ENCODE results near the gene RPL29.
"Not testable (repeated sequence)": the region's sequence is repeated elsewhere in the genome, so short reads cannot be mapped to it uniquely, and the experiment has no call there.

The RPL29 gene

GRCh38 chr3:51995346-51996163 lies at the start of gene RPL29:
RPL29 (minus strand) TSS chr3:51995895; CDS start chr3:51995461, 434 bp downstream.
- DNase-seq, result peak; percentile 96
- TF ChIP-seq GATA1 (IDR thresholded peaks at IDR 0.05; ENCODE audit: low read depth, low read length) (no peak), POLR2A (IDR thresholded peaks at IDR 0.05; ENCODE audit: low read length) (peak; percentile 95)

DNA sequence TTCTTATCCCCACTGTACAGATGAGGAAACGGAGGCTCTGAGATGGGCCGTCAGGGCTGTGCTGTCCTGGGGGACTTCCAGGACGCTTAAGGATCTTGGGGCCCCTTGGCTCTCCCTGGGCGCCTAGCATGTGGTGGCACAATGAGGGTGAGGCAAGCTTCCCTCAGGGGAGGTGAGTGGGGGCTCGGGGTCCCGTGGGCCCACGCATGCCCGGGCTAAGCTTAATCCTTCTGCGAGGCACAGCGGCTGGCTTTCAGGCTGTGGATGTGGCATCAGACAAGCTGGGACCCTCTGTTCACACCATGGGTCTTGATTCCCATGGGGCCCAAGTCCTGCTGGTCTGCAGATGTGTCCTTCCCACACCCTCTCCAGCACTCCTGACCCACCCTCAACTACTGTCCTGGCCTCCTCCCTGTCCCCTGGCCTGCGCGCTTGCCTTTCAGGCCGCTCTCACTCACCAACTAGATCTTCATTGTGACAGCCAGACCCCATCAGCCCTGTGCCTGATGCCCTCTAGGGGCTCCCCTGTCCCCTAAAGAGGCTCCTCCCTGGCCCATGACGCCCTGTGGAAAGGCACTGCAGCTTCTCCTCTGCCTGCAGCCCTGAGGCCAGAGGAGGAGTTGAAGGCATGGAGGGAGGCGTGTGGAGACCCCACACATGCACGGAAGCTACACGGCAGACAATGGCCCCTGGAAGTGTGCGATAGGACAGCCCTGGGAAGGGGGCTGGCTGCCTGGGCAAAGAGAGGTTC lies 49.3 kb upstream of the RPL29 start:
- peak in 1 of 2 experiments; percentile 31 for DNase-seq
- no peak for TF ChIP-seq POLR2A (IDR thresholded peaks at IDR 0.05; ENCODE audit: low read length)
- no peak for TF ChIP-seq GATA1 (IDR thresholded peaks at IDR 0.05; ENCODE audit: low read depth, low read length)

DNA sequence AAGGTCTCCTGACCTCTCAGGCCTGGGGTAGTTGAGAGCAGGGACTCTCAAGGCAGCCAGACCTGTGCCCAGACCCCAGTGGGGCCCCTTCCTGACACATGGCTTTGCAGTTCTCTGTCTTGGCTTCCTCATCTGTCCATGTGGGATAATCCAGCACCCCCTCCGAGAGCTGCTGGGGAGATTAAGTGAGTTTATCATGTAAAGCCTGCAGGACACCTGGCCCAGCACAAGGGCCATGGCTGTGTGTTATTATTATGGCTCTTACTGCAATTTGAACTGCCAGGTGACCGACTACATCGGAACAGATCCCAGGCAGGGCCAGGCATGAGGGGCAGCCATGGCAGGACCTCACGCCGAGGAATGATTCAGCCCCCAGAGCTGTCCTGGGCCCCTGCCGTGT lies 48.1 kb upstream of the RPL29 start:
- TF ChIP-seq GATA1 (IDR thresholded peaks at IDR 0.05; ENCODE audit: low read depth, low read length) (no peak), POLR2A (IDR thresholded peaks at IDR 0.05; ENCODE audit: low read length) (no peak)
- no peak for DNase-seq

DNA sequence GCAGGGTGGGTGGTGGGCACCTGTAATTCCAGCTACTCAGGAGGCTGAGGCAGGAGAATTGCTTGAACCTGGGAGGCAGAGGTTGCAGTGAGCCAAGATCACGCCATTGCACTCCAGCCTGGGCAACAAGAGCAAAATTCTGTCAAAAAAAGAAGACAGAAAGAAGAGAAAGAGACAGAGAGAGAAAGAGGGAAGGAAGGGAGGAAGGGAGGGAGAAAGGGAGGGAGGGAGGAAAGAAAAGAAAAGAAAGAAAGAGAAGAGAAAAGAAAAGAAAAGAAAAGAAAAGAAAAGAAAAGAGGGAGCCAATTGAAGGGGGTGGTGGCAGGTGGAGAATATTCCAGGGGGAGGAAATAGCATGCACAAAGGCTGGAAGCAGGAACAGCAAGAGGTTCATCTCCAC lies 47.3 kb upstream of the RPL29 start:
- DNase-seq, result not testable (repeated sequence)

GRCh38 chr3:52041118-52041731 lies 45.5 kb upstream of the RPL29 start:
- no peak for DNase-seq
- TF ChIP-seq POLR2A (IDR thresholded peaks at IDR 0.05; ENCODE audit: low read length) (no peak), GATA1 (IDR thresholded peaks at IDR 0.05; ENCODE audit: low read depth, low read length) (no peak)

DNA sequence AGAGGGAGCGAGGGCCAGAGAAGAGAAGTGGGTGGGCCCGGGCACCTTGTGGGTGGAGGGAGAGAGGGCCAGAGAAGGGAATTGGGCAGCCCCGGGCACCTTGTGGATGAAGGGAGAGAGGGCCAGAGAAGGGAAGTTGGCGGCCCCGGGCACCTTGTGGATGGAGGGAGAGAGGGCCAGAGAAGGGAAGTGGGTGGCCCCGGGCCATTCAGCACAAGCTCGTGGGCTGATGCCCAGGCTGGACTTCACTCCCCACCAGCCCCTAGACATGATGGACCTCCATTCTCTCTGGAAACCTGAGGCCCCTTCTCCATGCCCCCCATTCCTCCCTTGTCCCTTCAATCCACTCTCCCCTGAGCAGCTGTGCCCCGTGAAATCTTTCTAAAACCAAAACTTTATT lies 44.9 kb upstream of the RPL29 start:
- TF ChIP-seq GATA1 (IDR thresholded peaks at IDR 0.05; ENCODE audit: low read depth, low read length) (no peak), POLR2A (IDR thresholded peaks at IDR 0.05; ENCODE audit: low read length) (no peak)

DNA sequence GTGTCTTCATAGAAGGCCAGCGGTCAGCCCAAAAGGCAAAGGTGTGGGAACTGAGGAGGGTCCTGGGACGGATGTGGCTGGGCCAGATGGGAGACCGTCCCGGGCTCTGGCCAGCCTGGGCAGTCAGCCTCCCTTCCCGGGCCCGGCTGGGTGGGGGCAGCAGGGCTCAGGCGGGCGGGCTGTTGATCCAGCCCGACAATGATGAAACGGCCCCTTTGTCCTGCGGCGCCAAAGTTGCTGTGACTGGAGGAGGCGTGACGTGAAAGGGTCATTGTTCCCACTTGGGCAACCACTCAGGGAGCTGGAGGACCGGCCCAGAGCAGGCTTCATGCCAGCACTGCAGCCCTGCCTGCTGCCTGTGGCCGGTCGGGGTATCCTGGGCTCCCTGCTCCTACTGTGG lies 44.2 kb upstream of the RPL29 start:
- no peak for DNase-seq
- TF ChIP-seq GATA1 (IDR thresholded peaks at IDR 0.05; ENCODE audit: low read depth, low read length) (no peak), POLR2A (IDR thresholded peaks at IDR 0.05; ENCODE audit: low read length) (no peak)

More for the DNA sequence above, 44.9 kb upstream of the RPL29 start:
- DNase-seq, result no peak

DNA sequence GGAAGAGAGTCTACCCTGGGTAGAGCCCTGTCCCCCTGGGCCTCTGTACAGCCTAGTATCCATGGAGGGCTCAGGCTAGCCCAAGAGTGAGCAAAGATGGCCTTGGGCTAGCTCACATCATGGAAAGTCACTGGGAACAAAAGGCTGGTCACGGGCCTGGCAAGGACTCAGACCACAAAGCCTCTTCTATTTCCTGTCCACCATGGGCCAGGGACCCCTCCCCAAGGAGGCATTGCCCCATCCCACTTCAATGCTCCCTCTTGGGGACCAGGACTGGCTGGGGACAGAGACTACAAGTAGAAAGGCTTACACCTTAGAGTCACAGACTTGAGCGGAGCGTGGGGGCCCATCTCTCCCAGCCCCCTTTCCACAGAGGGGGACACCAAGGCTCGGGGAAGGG lies 43.7 kb upstream of the RPL29 start:
- no peak for DNase-seq

GRCh38 chr3:52038227-52038626 lies 42.5 kb upstream of the RPL29 start:
- no peak for TF ChIP-seq GATA1 (IDR thresholded peaks at IDR 0.05; ENCODE audit: low read depth, low read length)
- no peak for TF ChIP-seq POLR2A (IDR thresholded peaks at IDR 0.05; ENCODE audit: low read length)
- no peak for DNase-seq

More for the DNA sequence above, 43.7 kb upstream of the RPL29 start:
- no peak for TF ChIP-seq GATA1 (IDR thresholded peaks at IDR 0.05; ENCODE audit: low read depth, low read length)
- TF ChIP-seq POLR2A (IDR thresholded peaks at IDR 0.05; ENCODE audit: low read length), result no peak

- DNase-seq, result no peak
- TF ChIP-seq POLR2A (IDR thresholded peaks at IDR 0.05; ENCODE audit: low read length) (no peak), GATA1 (IDR thresholded peaks at IDR 0.05; ENCODE audit: low read depth, low read length) (no peak)
These were observed 41.6 kb upstream of the RPL29 start for GRCh38 chr3:52037291-52037690.

DNA sequence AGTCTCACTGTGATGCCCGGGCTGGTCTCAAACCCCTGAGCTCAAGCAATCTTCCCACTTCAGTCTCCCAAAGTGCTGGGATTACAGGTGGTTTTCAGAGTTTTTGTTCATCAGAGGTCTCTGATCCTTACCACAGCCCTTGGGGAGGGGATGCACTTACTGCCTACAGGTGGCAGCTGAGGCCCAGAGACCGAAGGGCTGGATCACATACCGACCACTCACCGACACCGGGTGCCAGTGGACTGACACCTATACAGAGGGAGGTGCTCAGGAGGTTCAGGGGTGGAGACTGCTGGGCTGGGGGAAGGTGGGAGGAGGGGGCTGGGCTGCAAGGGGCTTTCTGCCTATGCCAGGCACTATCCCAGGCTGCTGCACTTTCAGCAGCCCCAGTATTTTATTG lies 41.1 kb upstream of the RPL29 start:
- TF ChIP-seq GATA1 (IDR thresholded peaks at IDR 0.05; ENCODE audit: low read depth, low read length), result no peak
- no peak for TF ChIP-seq POLR2A (IDR thresholded peaks at IDR 0.05; ENCODE audit: low read length)
- DNase-seq, result no peak

DNA sequence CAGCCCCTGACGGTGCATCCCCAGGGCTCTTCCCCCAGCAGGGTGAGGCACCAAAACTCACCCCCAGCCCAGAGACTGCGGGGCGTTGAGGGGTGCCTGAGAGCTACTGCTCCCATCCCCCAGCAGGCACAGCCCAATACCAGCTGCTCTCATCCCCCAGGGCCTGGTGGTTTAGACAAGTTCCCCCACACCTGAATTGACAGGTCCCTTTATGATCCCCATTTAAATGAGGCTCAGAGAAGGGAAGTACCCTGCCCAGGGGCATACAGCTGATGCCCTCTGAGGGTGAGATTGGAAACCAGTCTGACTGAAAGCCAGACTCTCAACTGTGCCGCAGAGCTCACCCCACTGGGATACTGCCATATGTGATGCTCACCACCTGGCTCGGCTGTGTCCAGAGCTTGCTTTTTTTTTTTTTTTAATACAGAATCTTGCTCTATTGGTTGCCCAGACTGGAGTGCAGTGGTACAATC lies 40.6 kb upstream of the RPL29 start:
- TF ChIP-seq GATA1 (IDR thresholded peaks at IDR 0.05; ENCODE audit: low read depth, low read length), result no peak
- no peak for TF ChIP-seq POLR2A (IDR thresholded peaks at IDR 0.05; ENCODE audit: low read length)
- no peak for DNase-seq

GRCh38 chr3:52034651-52035050 lies 39.0 kb upstream of the RPL29 start:
- no peak for DNase-seq
- TF ChIP-seq POLR2A (IDR thresholded peaks at IDR 0.05; ENCODE audit: low read length), result no peak
- no peak for TF ChIP-seq GATA1 (IDR thresholded peaks at IDR 0.05; ENCODE audit: low read depth, low read length)

- no peak for DNase-seq
- no peak for TF ChIP-seq POLR2A (IDR thresholded peaks at IDR 0.05; ENCODE audit: low read length)
- TF ChIP-seq GATA1 (IDR thresholded peaks at IDR 0.05; ENCODE audit: low read depth, low read length), result no peak
These were observed 38.5 kb upstream of the RPL29 start for GRCh38 chr3:52034212-52034611.

DNA sequence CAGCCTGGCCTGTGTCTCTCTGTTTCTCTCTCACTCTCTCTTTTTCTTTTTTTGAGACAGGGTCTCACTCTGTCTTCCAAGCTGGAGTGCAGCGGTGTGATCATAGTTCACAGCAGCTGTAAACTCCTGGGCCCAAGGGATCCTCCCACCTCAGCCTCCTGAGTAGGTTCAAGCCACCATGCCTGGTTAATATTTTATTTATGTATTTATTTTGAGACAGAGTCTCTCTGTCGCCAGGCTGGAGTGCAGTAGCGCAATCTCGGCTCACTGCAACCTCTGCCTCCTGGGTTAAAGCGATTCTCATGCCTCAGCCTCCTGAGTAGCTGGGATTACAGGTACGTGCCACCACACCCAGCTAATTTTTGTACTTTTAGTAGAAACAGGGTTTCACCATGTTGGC lies 38.1 kb upstream of the RPL29 start:
- DNase-seq, result not testable (repeated sequence)
